CD4-positive, alpha-beta memory T cell (primary cell): ENCODE data around the gene SIL1. TPM values are rescaled to one million over a fixed set of nuclear protein-coding genes. Genes with fewer than 3 reads are reported as not detected.
"Not testable (repeated sequence)": the region's sequence is repeated elsewhere in the genome, so short reads cannot be mapped to it uniquely, and the experiment has no call there.

Source experiments
- CTCF ChIA-PET: fragments of 350-600 bp; sonication (Branson Sonifier 250); formaldehyde crosslinking; loops from one replicate; lab custom pipeline; 2021; ENCODE audit warnings: inconsistent platforms; ENCODE audit not compliant: partially characterized antibody; lab: Charles Lee
- POLR2A ChIA-PET: fragments of 350-600 bp; sonication (Branson Sonifier 250); formaldehyde crosslinking; loops from one replicate; lab custom pipeline; 2021; ENCODE audit not compliant: partially characterized antibody; lab: Charles Lee
- DNase-seq, 5 donors: peaks; one replicate each; pipeline versions ENCODE4 v3.0.0 to v3.0.0-alpha.2; 2020 to 2022; ENCODE audit warnings: mixed read lengths in 1 of 5
- H3K27ac ChIP-seq: one replicate; pipeline ENCODE4 v1.7.0; 2013; ENCODE audit warnings: low read depth, low read length
- H3K27me3 ChIP-seq: 2 replicates; pipeline ENCODE4 v1.7.0; 2013; ENCODE audit warnings: mild to moderate bottlenecking, low read length, moderate library complexity; ENCODE audit not compliant: insufficient read depth
- H3K36me3 ChIP-seq: 2 replicates; pipeline ENCODE4 v1.7.0; 2013; ENCODE audit warnings: mild to moderate bottlenecking, low read length, moderate library complexity; ENCODE audit not compliant: insufficient read depth
- H3K4me1 ChIP-seq: 2 replicates; pipeline ENCODE4 v1.7.0; 2013; ENCODE audit warnings: mild to moderate bottlenecking, low read length, moderate library complexity; ENCODE audit not compliant: insufficient read depth
- H3K4me3 ChIP-seq, 2 donors: one replicate each; pipeline ENCODE4 v1.7.0; 2013; ENCODE audit warnings: low read length in 2 of 2, mild to moderate bottlenecking in 1 of 2
- H3K9me3 ChIP-seq, 2 donors: one replicate each; pipeline ENCODE4 v1.7.0; 2013; ENCODE audit warnings: low read length in 2 of 2, control low read depth in 1 of 2; ENCODE audit not compliant: control insufficient read depth in 1 of 2
- H3K27ac Mint-ChIP-seq, 7 donors: one replicate each; pipeline ENCODE4 v1.8.0; 2020 to 2021; ENCODE audit warnings: mixed read lengths in 7 of 7, mild to moderate bottlenecking in 6 of 7, inconsistent platforms in 3 of 7, moderate library complexity in 3 of 7
- H3K27me3 Mint-ChIP-seq, 2 donors: one replicate each; pipeline ENCODE4 v1.8.0; 2020 to 2021; ENCODE audit warnings: mixed read lengths in 2 of 2
- H3K36me3 Mint-ChIP-seq, 2 donors: one replicate each; pipeline ENCODE4 v1.8.0; 2020 to 2021; ENCODE audit warnings: mixed read lengths in 2 of 2, inconsistent platforms in 1 of 2, mild to moderate bottlenecking in 1 of 2
- H3K4me1 Mint-ChIP-seq, 4 donors: one replicate each; pipeline ENCODE4 v1.8.0; 2020 to 2021; ENCODE audit warnings: mixed read lengths in 4 of 4, mild to moderate bottlenecking in 1 of 4
- H3K4me3 Mint-ChIP-seq, 8 donors: one replicate each; pipeline ENCODE4 v1.8.0; 2020 to 2021; ENCODE audit warnings: mixed read lengths in 8 of 8, mild to moderate bottlenecking in 7 of 8, moderate library complexity in 6 of 8, inconsistent platforms in 3 of 8
- H3K9me3 Mint-ChIP-seq, 8 donors: one replicate each; pipeline ENCODE4 v1.8.0; 2020 to 2021; ENCODE audit warnings: mixed read lengths in 8 of 8, mild to moderate bottlenecking in 5 of 8, inconsistent platforms in 3 of 8, moderate library complexity in 1 of 8
- intact Hi-C: fragments of 100-400 bp; cut with micrococcal nuclease; formaldehyde crosslinking; loops from one replicate; pipeline ENCODE4 v1.15.1; 2023
- polyA plus RNA-seq, 2 donors: library from polyadenylated mRNA; unstranded; fragments of 300-500 nt; fragmentation: Illumina TruSeq; gene quantifications; one replicate each; pipeline ENCODE4 v1.2.3, GENCODE V29; 2021
- total RNA-seq, 2 experiments: library from RNA; stranded (reverse); gene quantifications; one replicate each; pipeline ENCODE4 v1.2.3, GENCODE V29; 2021

SIL1 gene
- total and polyA plus RNA-seq, 4 experiments from 2014 or later, result 12.2 to 16.7 (median 14.4) TPM

DNA sequence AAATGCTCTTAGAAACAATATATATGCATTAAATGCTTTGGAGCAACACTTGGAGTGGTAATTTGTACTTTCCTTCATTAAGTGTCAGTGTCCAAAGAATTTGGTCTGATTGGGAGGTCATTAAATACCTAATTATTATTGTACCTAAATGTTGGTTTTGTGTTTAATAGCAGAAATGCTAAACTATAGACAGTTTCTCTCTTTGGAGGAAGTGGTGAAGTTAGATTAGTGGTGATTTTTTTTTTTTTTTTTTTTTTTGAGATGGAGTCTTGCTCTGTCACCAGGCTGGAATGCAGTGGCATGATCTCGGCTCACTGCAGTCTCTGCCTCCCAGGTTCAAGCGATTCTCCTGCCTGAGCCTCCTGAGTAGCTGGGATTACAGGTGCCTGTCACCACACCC is 276.8 kb downstream of the SIL1 start:
- H3K4me3 Mint-ChIP-seq, H3K4me1 ChIP-seq, DNase-seq, H3K27ac ChIP-seq, H3K27ac Mint-ChIP-seq, H3K9me3 Mint-ChIP-seq, CTCF ChIA-PET, H3K4me3 ChIP-seq, H3K36me3 ChIP-seq, H3K9me3 ChIP-seq, H3K27me3 ChIP-seq, POLR2A ChIA-PET, intact Hi-C loops, H3K27me3 Mint-ChIP-seq, H3K4me1 Mint-ChIP-seq: not testable (repeated sequence)
- peaks cover 8 to 13% of the 10 kb centered on the region in 2 donors for H3K36me3 Mint-ChIP-seq

GRCh38 chr5:138920181-138920580 is 278.0 kb downstream of the SIL1 start:
- POLR2A ChIA-PET, result no interaction called here
- no peak for DNase-seq
- H3K4me1 Mint-ChIP-seq, result peaks cover 0 to 2% (median 0%) of the 10 kb centered on the region in 4 donors
- Histone ChIP-seq H3K9me3 (no peaks in the 10 kb centered on the region), H3K27me3 (no peaks in the 10 kb centered on the region), H3K27ac (no peak overlapping the region), H3K4me1 (no peaks in the 10 kb centered on the region), H3K36me3 (no peaks in the 10 kb centered on the region), H3K4me3 (no peak overlapping the region)
- H3K27ac Mint-ChIP-seq, result no peak overlapping the region
- CTCF ChIA-PET, result no interaction called here
- peaks cover 1 to 5% of the 10 kb centered on the region in 2 donors for H3K36me3 Mint-ChIP-seq
- intact Hi-C loops, result no loop called here
- no peaks in the 10 kb centered on the region for H3K9me3 Mint-ChIP-seq
- no peaks in the 10 kb centered on the region for H3K27me3 Mint-ChIP-seq
- H3K4me3 Mint-ChIP-seq, result no peak overlapping the region

DNA sequence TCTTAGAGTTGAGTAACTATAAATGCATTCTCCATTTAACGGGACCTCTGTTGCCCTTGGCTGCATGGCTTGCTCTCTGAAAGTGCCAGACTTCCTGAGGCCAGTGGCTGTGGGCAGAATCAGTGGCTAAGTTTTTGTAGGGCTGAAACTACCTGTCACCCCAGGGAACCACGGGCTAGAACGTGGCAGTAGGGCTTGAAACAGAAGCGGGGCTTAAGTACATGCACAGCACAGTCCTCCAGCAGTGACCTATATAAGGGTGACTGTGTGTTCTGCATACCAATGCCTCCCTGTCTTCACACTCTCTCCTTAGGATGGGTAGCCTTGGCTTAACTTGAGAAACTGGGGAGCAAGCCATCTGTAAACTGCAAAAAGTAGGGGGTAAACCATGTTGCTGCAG is 279.5 kb downstream of the SIL1 start:
- no peaks in the 10 kb centered on the region for H3K9me3 Mint-ChIP-seq
- Histone ChIP-seq H3K27me3 (no peaks in the 10 kb centered on the region), H3K4me1 (no peaks in the 10 kb centered on the region), H3K9me3 (no peaks in the 10 kb centered on the region), H3K27ac (no peak overlapping the region), H3K4me3 (no peak overlapping the region), H3K36me3 (no peaks in the 10 kb centered on the region)
- no peaks in the 10 kb centered on the region for H3K27me3 Mint-ChIP-seq
- H3K36me3 Mint-ChIP-seq, result peaks cover 0 to 3% of the 10 kb centered on the region in 2 donors
- H3K27ac Mint-ChIP-seq, result no peak overlapping the region
- no peak overlapping the region for H3K4me3 Mint-ChIP-seq
- ChIA-PET CTCF (no interaction called here), POLR2A (no interaction called here)
- no peak for DNase-seq
- peaks cover 0 to 2% (median 0%) of the 10 kb centered on the region in 4 donors for H3K4me1 Mint-ChIP-seq
- intact Hi-C loops, result no loop called here

- Histone ChIP-seq H3K9me3 (no peaks in the 10 kb centered on the region), H3K4me3 (no peak overlapping the region), H3K27me3 (no peaks in the 10 kb centered on the region), H3K27ac (no peak overlapping the region), H3K4me1 (no peaks in the 10 kb centered on the region), H3K36me3 (no peaks in the 10 kb centered on the region)
- intact Hi-C loops, result no loop called here
- no peaks in the 10 kb centered on the region for H3K9me3 Mint-ChIP-seq
- CTCF ChIA-PET, result no interaction called here
- no peak overlapping the region for H3K27ac Mint-ChIP-seq
- H3K27me3 Mint-ChIP-seq, result no peaks in the 10 kb centered on the region
- peaks cover 0 to 6% (median 0%) of the 10 kb centered on the region in 4 donors for H3K4me1 Mint-ChIP-seq
- peaks cover 0 to 10% of the 10 kb centered on the region in 2 donors for H3K36me3 Mint-ChIP-seq
- H3K4me3 Mint-ChIP-seq, result no peak overlapping the region
- POLR2A ChIA-PET, result no interaction called here
- no peak for DNase-seq
Observed at GRCh38 chr5:138914338-138914737, 283.8 kb downstream of the SIL1 start.

DNA sequence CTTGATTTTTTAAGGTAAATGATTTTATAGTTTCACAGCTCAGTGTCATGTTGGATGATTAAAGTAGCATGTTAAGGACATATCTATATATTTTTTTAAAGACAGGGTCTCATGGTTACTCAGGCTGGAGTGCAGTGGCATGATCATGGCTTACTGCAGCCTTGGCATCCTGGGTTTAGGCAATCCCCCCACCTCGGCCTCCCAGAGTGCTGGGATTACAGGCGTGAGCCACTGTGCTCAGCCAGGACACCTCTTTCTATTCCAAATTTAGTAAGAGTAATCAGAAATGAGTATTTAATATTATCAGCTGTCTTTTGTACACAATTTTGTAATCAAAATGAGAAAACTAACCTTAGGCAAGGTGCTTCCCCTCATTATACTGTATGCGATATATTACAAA is 284.4 kb downstream of the SIL1 start:
- DNase-seq, result no peak
- CTCF ChIA-PET, result no interaction called here
- Mint-ChIP-seq H3K36me3 (peaks cover 0 to 11% of the 10 kb centered on the region in 2 donors), H3K9me3 (no peaks in the 10 kb centered on the region), H3K4me1 (peaks cover 0 to 6% (median 0%) of the 10 kb centered on the region in 4 donors), H3K27ac (no peak overlapping the region), H3K4me3 (no peak overlapping the region), H3K27me3 (no peaks in the 10 kb centered on the region)
- no peaks in the 10 kb centered on the region for H3K27me3 ChIP-seq
- no peak overlapping the region for H3K27ac ChIP-seq
- no peak overlapping the region for H3K4me3 ChIP-seq
- POLR2A ChIA-PET, result no interaction called here
- no peaks in the 10 kb centered on the region for H3K4me1 ChIP-seq
- no peaks in the 10 kb centered on the region for H3K36me3 ChIP-seq
- intact Hi-C loops, result no loop called here
- H3K9me3 ChIP-seq, result no peaks in the 10 kb centered on the region

GRCh38 chr5:138912093-138912492 is 286.1 kb downstream of the SIL1 start:
- H3K27ac Mint-ChIP-seq, result peak overlapping the region in 1 of 7 donors; percentile 11
- H3K4me1 Mint-ChIP-seq, result peaks cover 0 to 6% (median 0%) of the 10 kb centered on the region in 4 donors
- no peak for DNase-seq
- H3K36me3 Mint-ChIP-seq, result peaks cover 2 to 13% of the 10 kb centered on the region in 2 donors
- POLR2A ChIA-PET, result no interaction called here
- H3K27me3 ChIP-seq, result no peaks in the 10 kb centered on the region
- no peak overlapping the region for H3K27ac ChIP-seq
- no peaks in the 10 kb centered on the region for H3K9me3 Mint-ChIP-seq
- no peaks in the 10 kb centered on the region for H3K27me3 Mint-ChIP-seq
- no peaks in the 10 kb centered on the region for H3K9me3 ChIP-seq
- H3K4me3 Mint-ChIP-seq, result no peak overlapping the region
- CTCF ChIA-PET, result no interaction called here
- no peaks in the 10 kb centered on the region for H3K4me1 ChIP-seq
- H3K4me3 ChIP-seq, result no peak overlapping the region
- no peaks in the 10 kb centered on the region for H3K36me3 ChIP-seq
- intact Hi-C loops, result no loop called here

- ChIA-PET CTCF (no interaction called here), POLR2A (no interaction called here)
- Histone ChIP-seq H3K27me3 (no peaks in the 10 kb centered on the region), H3K9me3 (no peaks in the 10 kb centered on the region), H3K4me1 (no peaks in the 10 kb centered on the region), H3K4me3 (no peak overlapping the region), H3K36me3 (no peaks in the 10 kb centered on the region), H3K27ac (no peak overlapping the region)
- Mint-ChIP-seq H3K36me3 (peaks cover 2 to 18% of the 10 kb centered on the region in 2 donors), H3K27me3 (no peaks in the 10 kb centered on the region), H3K27ac (no peak overlapping the region), H3K4me1 (peaks cover 0 to 6% (median 0%) of the 10 kb centered on the region in 4 donors), H3K9me3 (no peaks in the 10 kb centered on the region), H3K4me3 (no peak overlapping the region)
- intact Hi-C loops, result no loop called here
- DNase-seq, result no peak
Observed at GRCh38 chr5:138911441-138911840, 286.7 kb downstream of the SIL1 start.
